IMR-90 (cell line): Measurements from ENCODE around the gene RBM44.

Experiments used
- BHLHE40 ChIP-seq: fragments of 150-350 bp; IDR thresholded peaks from 2 replicates; pipeline ENCODE4 v1.6.1; 2016; ENCODE audit warnings: mild to moderate bottlenecking, low read depth, low read length
- CTCF ChIP-seq: conservative IDR thresholded peaks from 2 replicates; pipeline ENCODE4 v1.5.1; 2012; ENCODE audit warnings: mild to moderate bottlenecking, low read depth, low read length, improper control_type of control experiment
- ELK1 ChIP-seq: fragments of 150-350 bp; IDR thresholded peaks from 2 replicates; pipeline ENCODE4 v1.6.1; 2016; ENCODE audit warnings: low read depth, mild to moderate bottlenecking, low read length, moderate library complexity, borderline replicate concordance
- FOS ChIP-seq: fragments of 150-350 bp; IDR thresholded peaks from 2 replicates; pipeline ENCODE4 v1.6.1; 2016; ENCODE audit warnings: low read depth, low read length
- MAFK ChIP-seq: IDR thresholded peaks from 2 replicates; pipeline ENCODE4 v1.6.1; 2012; ENCODE audit warnings: low read depth, low read length, improper control_type of control experiment
- MAZ ChIP-seq: IDR thresholded peaks from 2 replicates; pipeline ENCODE4 v1.6.1; 2012; ENCODE audit warnings: low read depth, mild to moderate bottlenecking, low read length, improper control_type of control experiment, moderate library complexity, borderline replicate concordance
- MXI1 ChIP-seq: IDR thresholded peaks from 2 replicates; pipeline ENCODE4 v1.6.1; 2012; ENCODE audit warnings: low read depth, mild to moderate bottlenecking, low read length, moderate library complexity, borderline replicate concordance
- NFE2L2 ChIP-seq: fragments of 150-350 bp; IDR thresholded peaks from 2 replicates; pipeline ENCODE4 v1.6.1; 2016; ENCODE audit warnings: low read depth, mild to moderate bottlenecking, low read length
- POLR2A ChIP-seq: IDR thresholded peaks from 2 replicates; pipeline ENCODE4 v1.6.1; 2012; ENCODE audit warnings: mild to moderate bottlenecking, low read depth, low read length
- RAD21 ChIP-seq: IDR thresholded peaks from 2 replicates; pipeline ENCODE4 v1.6.1; 2012; ENCODE audit warnings: low read length, improper control_type of control experiment
- SMC3 ChIP-seq: fragments of 150-350 bp; IDR thresholded peaks from 2 replicates; pipeline ENCODE4 v1.6.1; 2016; ENCODE audit warnings: low read depth, mild to moderate bottlenecking, antibody characterized with exemption, low read length, moderate library complexity
- USF2 ChIP-seq: fragments of 150-350 bp; IDR thresholded peaks from 2 replicates; pipeline ENCODE4 v1.6.1; 2017; ENCODE audit warnings: mild to moderate bottlenecking, antibody characterized with exemption, low read length, low read depth

- TF ChIP-seq CTCF = no peak
- TF ChIP-seq POLR2A = no peak
- TF ChIP-seq FOS = no peak
- TF ChIP-seq BHLHE40 = no peak
- TF ChIP-seq SMC3 = no peak
- no peak for TF ChIP-seq MAZ
- TF ChIP-seq ELK1 = no peak
- TF ChIP-seq MXI1 = no peak
- no peak for TF ChIP-seq NFE2L2
- TF ChIP-seq USF2 = no peak
- TF ChIP-seq MAFK = no peak
- no peak for TF ChIP-seq RAD21
These were observed 18.0 kb downstream of the RBM44 start for GRCh38 chr2:237816531-237816930.
